M059J (cell line): ENCODE results near the gene KIAA1328. TPM values are rescaled to one million over a fixed set of nuclear protein-coding genes. Genes with fewer than 3 reads are reported as not detected.

Experiments
- DNase-seq: peaks from one replicate; pipeline ENCODE4 v3.0.0-alpha.2; 2012; ENCODE audit warnings: low read depth
- total RNA-seq: library from RNA; depleted of rRNA; stranded (reverse); fragments of >200 nt; shearing (Covaris generic); gene quantifications from 2 replicates; pipeline ENCODE4 v1.2.3, GENCODE V29; 2014; rRNA removed

Gene KIAA1328
- total RNA-seq, 1 experiment from 2014 or later = 7.4 TPM

DNA sequence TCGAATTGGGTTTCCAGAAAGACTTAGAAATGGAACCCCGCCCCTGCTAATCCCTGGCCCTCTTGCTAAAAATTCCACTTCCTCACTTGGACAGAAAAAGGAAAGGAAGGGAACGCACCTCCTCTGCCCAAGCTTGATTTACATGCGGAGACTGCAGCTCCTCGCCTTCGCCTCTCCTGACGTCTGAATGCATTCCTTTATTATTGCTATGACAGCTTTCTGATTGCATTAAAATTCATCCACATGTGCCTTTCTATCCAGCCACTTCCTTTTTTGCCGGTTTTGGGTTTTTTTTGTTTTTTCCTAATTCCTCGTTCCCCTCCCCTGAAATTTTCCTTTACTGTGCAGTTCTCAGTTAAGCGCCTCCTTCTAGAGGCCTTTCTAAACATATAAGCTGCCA lies 448.9 kb downstream of the KIAA1328 start:
- no peak for DNase-seq

Other genes starting within 250 kb of the KIAA1328 start
- 348 and 379 TPM in 2 replicates for gene TPGS2, start 125 bp upstream of the KIAA1328 start, total RNA-seq